ENCODE measurements around the gene CLMP.

CLMP gene
- long read RNA-seq, result 0 reads

GRCh38 chr11:123195188-123196059, at the start of gene CLMP:
Gene CLMP, minus strand, starts transcription at chr11:123195248. Its CDS starts 308 bp downstream, at chr11:123194940.
- TF ChIP-seq REST (IDR thresholded peaks at IDR 0.05; ENCODE audit: insufficient replicate concordance, low read depth) (no peak), POLR2AphosphoS5 (IDR thresholded peaks at IDR 0.05; ENCODE audit: low read depth) (no peak), SPI1 (IDR thresholded peaks at IDR 0.05; ENCODE audit: borderline replicate concordance, low read depth) (no peak), GABPA (IDR thresholded peaks at IDR 0.05; ENCODE audit: low read depth) (no peak), CTCF (IDR thresholded peaks at IDR 0.05; ENCODE audit: insufficient read depth, low read length) (no peak)
- H3K27me3 ChIP-seq (ENCODE audit: insufficient read depth, poor library complexity, severe bottlenecking), result peaks cover 45% of the 10 kb centered on the region
- no peak within 1 kb of the TSS for H3K27ac ChIP-seq (replicated peaks)
- H3K4me3 ChIP-seq (replicated peaks; ENCODE audit: insufficient read depth, low read length), result no peak within 1 kb of the TSS
- DNase-seq (ENCODE audit: low read depth in 1 of 2, low spot score in 1 of 2), result no peak

- H3K27me3 ChIP-seq (ENCODE audit: insufficient read depth, poor library complexity, severe bottlenecking), result peaks cover 4% of the 10 kb centered on the region
- DNase-seq (ENCODE audit: low read depth in 1 of 2, low spot score in 1 of 2), result no peak
- TF ChIP-seq SPI1 (IDR thresholded peaks at IDR 0.05; ENCODE audit: borderline replicate concordance, low read depth) (no peak), POLR2AphosphoS5 (IDR thresholded peaks at IDR 0.05; ENCODE audit: low read depth) (no peak), CTCF (IDR thresholded peaks at IDR 0.05; ENCODE audit: insufficient read depth, low read length) (no peak), GABPA (IDR thresholded peaks at IDR 0.05; ENCODE audit: low read depth) (no peak), REST (IDR thresholded peaks at IDR 0.05; ENCODE audit: insufficient replicate concordance, low read depth) (no peak)
- no peak overlapping the region for H3K4me3 ChIP-seq (replicated peaks; ENCODE audit: insufficient read depth, low read length)
- no peak overlapping the region for H3K27ac ChIP-seq (replicated peaks)
Measured at GRCh38 chr11:123241874-123242543, 47.0 kb upstream of the CLMP start.

GRCh38 chr11:123241294-123241693, 46.2 kb upstream of the CLMP start:
- DNase-seq (ENCODE audit: low read depth in 1 of 2, low spot score in 1 of 2), result no peak
- no peak overlapping the region for H3K27ac ChIP-seq (replicated peaks)
- no peak overlapping the region for H3K4me3 ChIP-seq (replicated peaks; ENCODE audit: insufficient read depth, low read length)
- peaks cover 4% of the 10 kb centered on the region for H3K27me3 ChIP-seq (ENCODE audit: insufficient read depth, poor library complexity, severe bottlenecking)
- TF ChIP-seq REST (IDR thresholded peaks at IDR 0.05; ENCODE audit: insufficient replicate concordance, low read depth), result no peak
- no peak for TF ChIP-seq GABPA (IDR thresholded peaks at IDR 0.05; ENCODE audit: low read depth)
- TF ChIP-seq SPI1 (IDR thresholded peaks at IDR 0.05; ENCODE audit: borderline replicate concordance, low read depth), result no peak
- no peak for TF ChIP-seq POLR2AphosphoS5 (IDR thresholded peaks at IDR 0.05; ENCODE audit: low read depth)
- TF ChIP-seq CTCF (IDR thresholded peaks at IDR 0.05; ENCODE audit: insufficient read depth, low read length), result no peak
